Measurements from ENCODE around the gene ZNF440.
A peak's percentile ranks its signal among the peaks of the same experiment; 100 is the strongest.

The ZNF440 gene

DNA sequence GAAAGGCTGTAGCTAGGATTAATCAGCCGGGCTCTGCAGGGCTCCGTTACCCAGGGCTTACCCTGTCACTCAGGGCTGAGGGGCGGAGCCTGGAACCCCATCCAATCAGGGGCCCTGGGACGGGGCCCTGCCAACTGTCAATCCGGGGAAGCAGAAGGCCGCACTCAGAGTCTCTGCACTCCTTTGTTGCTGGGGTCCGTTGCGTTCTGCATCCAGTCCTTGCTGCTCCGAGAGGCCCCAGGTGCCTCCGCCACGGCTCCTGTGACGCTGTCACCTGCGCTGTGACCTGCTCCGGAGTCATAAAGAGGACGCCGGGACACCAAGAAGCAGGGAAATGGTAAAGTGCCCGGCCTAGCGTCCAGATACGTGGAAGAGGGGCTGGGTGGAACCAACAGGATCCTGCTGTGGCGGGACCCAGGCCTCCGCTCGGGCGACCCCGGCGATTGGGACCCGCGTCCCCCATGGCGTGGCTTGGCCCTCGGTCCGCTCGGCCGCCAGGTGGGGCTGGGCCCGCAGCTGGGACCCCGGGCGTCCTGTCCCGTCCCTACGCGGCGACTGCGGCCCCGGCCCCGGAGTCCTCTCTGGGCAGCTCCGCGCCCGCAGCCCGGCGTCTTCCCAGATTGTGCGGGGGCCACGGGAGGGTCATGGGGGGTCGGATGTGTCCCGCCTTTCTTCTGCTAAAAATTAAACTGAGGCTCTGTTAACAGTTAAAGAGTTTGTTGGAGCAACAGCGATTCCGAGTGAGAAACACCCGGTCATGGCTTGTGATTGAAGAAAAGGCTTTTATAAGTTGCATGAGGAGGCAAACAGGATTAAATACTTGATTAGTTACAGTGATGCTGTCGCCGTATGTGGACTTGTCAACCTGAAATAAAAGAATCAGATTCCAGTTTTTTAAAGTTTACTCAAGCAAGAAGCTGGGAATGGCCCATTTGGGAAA, 15.4 kb upstream of the ZNF440 start, which contains the start of gene ZNF491:
Gene ZNF491 (plus strand): TSS at position 133 of the 940 bp plus-strand sequence. CDS start 7,431 bp downstream, outside the sequence.
- H3K9me2 ChIP-seq (replicated peaks; ENCODE audit: control insufficient read depth, low read length) = no peaks in the 10 kb centered on the region
- H3K4me1 ChIP-seq (ENCODE audit: control insufficient read depth, low read length) = peaks cover 27% of the 10 kb centered on the region
- no peaks in the 10 kb centered on the region for H3K36me3 ChIP-seq (ENCODE audit: control insufficient read depth, low read length)
- H3K27ac ChIP-seq (ENCODE audit: low read depth, low read length) = peak within 1 kb of the TSS; percentile 28; the same call in 1 of the 2 replicates
- H4K20me1 ChIP-seq (ENCODE audit: control insufficient read depth, insufficient read depth, low read depth, low read length) = no peaks in the 10 kb centered on the region
- H3K27me3 ChIP-seq (ENCODE audit: control insufficient read depth, low read length) = no peaks in the 10 kb centered on the region
- no peak for TF ChIP-seq EZH2phosphoT487 (IDR thresholded peaks at IDR 0.05; ENCODE audit: borderline replicate concordance, low read length)
- TF ChIP-seq, protein P1, sequence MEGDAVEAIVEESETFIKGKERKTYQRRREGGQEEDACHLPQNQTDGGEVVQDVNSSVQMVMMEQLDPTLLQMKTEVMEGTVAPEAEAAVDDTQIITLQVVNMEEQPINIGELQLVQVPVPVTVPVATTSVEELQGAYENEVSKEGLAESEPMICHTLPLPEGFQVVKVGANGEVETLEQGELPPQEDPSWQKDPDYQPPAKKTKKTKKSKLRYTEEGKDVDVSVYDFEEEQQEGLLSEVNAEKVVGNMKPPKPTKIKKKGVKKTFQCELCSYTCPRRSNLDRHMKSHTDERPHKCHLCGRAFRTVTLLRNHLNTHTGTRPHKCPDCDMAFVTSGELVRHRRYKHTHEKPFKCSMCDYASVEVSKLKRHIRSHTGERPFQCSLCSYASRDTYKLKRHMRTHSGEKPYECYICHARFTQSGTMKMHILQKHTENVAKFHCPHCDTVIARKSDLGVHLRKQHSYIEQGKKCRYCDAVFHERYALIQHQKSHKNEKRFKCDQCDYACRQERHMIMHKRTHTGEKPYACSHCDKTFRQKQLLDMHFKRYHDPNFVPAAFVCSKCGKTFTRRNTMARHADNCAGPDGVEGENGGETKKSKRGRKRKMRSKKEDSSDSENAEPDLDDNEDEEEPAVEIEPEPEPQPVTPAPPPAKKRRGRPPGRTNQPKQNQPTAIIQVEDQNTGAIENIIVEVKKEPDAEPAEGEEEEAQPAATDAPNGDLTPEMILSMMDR (IDR thresholded peaks at IDR 0.05; ENCODE audit: low read depth, low read length, poor library complexity, severe bottlenecking) = peak; percentile 50
- peaks cover 3% of the 10 kb centered on the region; the same call in 1 of the 2 replicates for H3K9me3 ChIP-seq (ENCODE audit: control insufficient read depth, insufficient read depth, low read length)
- H3K79me2 ChIP-seq (ENCODE audit: control insufficient read depth, low read length) = no peaks in the 10 kb centered on the region
- H3F3A ChIP-seq (ENCODE audit: control insufficient read depth, insufficient read depth) = 0 out of 2 replicates have a peak, but pooled peaks cover 4% of the 10 kb centered on the region
- H3K4me3 ChIP-seq (ENCODE audit: low read length) = peak within 1 kb of the TSS; percentile 91
- peak within 1 kb of the TSS; percentile 97 for H3K4me2 ChIP-seq (ENCODE audit: low read length)

DNA sequence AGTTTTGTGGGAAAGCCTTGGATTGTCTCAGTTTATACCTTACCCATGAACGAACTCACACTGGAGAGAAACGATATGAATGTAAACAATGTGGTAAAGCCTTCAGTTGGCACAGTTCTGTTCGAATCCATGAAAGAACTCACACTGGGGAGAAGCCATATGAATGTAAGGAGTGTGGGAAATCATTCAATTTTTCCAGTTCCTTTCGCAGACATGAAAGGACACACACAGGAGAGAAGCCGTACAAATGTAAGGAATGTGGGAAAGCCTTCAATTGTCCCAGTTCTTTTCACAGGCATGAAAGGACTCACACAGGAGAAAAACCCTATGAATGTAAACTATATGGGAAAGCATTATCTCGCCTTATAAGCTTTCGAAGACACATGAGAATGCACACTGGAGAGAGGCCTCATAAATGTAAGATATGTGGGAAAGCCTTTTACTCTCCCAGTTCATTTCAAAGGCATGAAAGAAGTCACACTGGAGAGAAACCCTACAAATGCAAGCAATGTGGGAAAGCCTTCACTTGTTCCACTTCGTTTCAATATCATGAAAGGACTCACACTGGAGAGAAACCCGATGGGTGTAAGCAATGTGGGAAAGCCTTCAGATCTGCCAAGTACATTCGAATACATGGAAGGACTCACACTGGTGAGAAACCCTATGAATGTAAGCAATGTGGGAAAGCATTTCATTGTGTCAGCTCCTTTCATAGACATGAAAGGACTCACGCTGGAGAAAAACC, 7.5 kb upstream of the ZNF440 start:
- no peak overlapping the region for H3K4me2 ChIP-seq (ENCODE audit: low read length)
- H3K9me3 ChIP-seq (ENCODE audit: control insufficient read depth, insufficient read depth, low read length) = peaks cover 23% of the 10 kb centered on the region
- H3K27me3 ChIP-seq (ENCODE audit: control insufficient read depth, low read length) = no peaks in the 10 kb centered on the region
- no peaks in the 10 kb centered on the region for H3F3A ChIP-seq (ENCODE audit: control insufficient read depth, insufficient read depth)
- H3K27ac ChIP-seq (ENCODE audit: low read depth, low read length) = no peak overlapping the region
- H3K4me3 ChIP-seq (ENCODE audit: low read length) = no peak overlapping the region
- TF ChIP-seq EZH2phosphoT487 (IDR thresholded peaks at IDR 0.05; ENCODE audit: borderline replicate concordance, low read length) = no peak
- TF ChIP-seq, protein P1 (IDR thresholded peaks at IDR 0.05; ENCODE audit: low read depth, low read length, poor library complexity, severe bottlenecking) = no peak
- H3K79me2 ChIP-seq (ENCODE audit: control insufficient read depth, low read length) = no peaks in the 10 kb centered on the region
- no peaks in the 10 kb centered on the region for H4K20me1 ChIP-seq (ENCODE audit: control insufficient read depth, insufficient read depth, low read depth, low read length)
- H3K36me3 ChIP-seq (ENCODE audit: control insufficient read depth, low read length) = no peaks in the 10 kb centered on the region; the same call in 1 of the 2 replicates
- no peaks in the 10 kb centered on the region for H3K9me2 ChIP-seq (replicated peaks; ENCODE audit: control insufficient read depth, low read length)
- H3K4me1 ChIP-seq (ENCODE audit: control insufficient read depth, low read length) = no peaks in the 10 kb centered on the region

DNA sequence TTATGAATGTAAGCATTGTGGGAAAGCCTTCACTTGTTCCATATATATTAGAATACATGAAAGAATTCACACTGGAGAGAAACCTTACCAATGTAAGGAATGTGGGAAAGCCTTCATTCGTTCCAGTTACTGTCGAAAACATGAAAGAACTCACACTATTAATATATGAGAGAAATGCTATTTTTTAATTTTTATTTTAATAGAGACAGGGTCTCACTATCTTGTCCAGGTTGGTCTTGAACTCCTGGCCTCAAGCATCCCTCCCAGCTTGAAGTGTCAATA, 7.0 kb upstream of the ZNF440 start:
- no peaks in the 10 kb centered on the region; the same call in 1 of the 2 replicates for H3K36me3 ChIP-seq (ENCODE audit: control insufficient read depth, low read length)
- no peak overlapping the region for H3K27ac ChIP-seq (ENCODE audit: low read depth, low read length)
- H4K20me1 ChIP-seq (ENCODE audit: control insufficient read depth, insufficient read depth, low read depth, low read length) = no peaks in the 10 kb centered on the region
- no peaks in the 10 kb centered on the region for H3K9me2 ChIP-seq (replicated peaks; ENCODE audit: control insufficient read depth, low read length)
- H3K4me2 ChIP-seq (ENCODE audit: low read length) = no peak overlapping the region
- no peaks in the 10 kb centered on the region for H3K79me2 ChIP-seq (ENCODE audit: control insufficient read depth, low read length)
- H3K4me1 ChIP-seq (ENCODE audit: control insufficient read depth, low read length) = no peaks in the 10 kb centered on the region
- H3K9me3 ChIP-seq (ENCODE audit: control insufficient read depth, insufficient read depth, low read length) = peaks cover 23% of the 10 kb centered on the region
- no peak for TF ChIP-seq EZH2phosphoT487 (IDR thresholded peaks at IDR 0.05; ENCODE audit: borderline replicate concordance, low read length)
- TF ChIP-seq, protein P1 (IDR thresholded peaks at IDR 0.05; ENCODE audit: low read depth, low read length, poor library complexity, severe bottlenecking) = no peak
- no peaks in the 10 kb centered on the region for H3K27me3 ChIP-seq (ENCODE audit: control insufficient read depth, low read length)
- H3K4me3 ChIP-seq (ENCODE audit: low read length) = no peak overlapping the region
- no peaks in the 10 kb centered on the region for H3F3A ChIP-seq (ENCODE audit: control insufficient read depth, insufficient read depth)
